Vagina (tissue), 2 donors: ENCODE results near the gene SLC4A11.

Experiments
- POLR2A ChIP-seq, 2 donors: fragments of 450-650 bp; IDR thresholded peaks; one replicate each; pipeline ENCODE4 v1.6.1; 2017; ENCODE audit warnings: antibody characterized with exemption in 2 of 2, mild to moderate bottlenecking in 2 of 2, moderate library complexity in 2 of 2
- TF ChIP-seq, protein P1 (sequence below), 3 experiments: fragments of 450-650 bp in 2 of 3; fragments of 200-600 bp in 1 of 3; sonication (generic) in 1 of 3; IDR thresholded peaks; one replicate each; pipeline ENCODE4 v1.5.1; 2017 to 2019; ENCODE audit warnings: antibody characterized with exemption in 3 of 3, mild to moderate bottlenecking in 2 of 3, moderate library complexity in 2 of 3

GRCh38 chr20:3231116-3231515 is 7.9 kb downstream of the SLC4A11 start:
- TF ChIP-seq, protein P1, sequence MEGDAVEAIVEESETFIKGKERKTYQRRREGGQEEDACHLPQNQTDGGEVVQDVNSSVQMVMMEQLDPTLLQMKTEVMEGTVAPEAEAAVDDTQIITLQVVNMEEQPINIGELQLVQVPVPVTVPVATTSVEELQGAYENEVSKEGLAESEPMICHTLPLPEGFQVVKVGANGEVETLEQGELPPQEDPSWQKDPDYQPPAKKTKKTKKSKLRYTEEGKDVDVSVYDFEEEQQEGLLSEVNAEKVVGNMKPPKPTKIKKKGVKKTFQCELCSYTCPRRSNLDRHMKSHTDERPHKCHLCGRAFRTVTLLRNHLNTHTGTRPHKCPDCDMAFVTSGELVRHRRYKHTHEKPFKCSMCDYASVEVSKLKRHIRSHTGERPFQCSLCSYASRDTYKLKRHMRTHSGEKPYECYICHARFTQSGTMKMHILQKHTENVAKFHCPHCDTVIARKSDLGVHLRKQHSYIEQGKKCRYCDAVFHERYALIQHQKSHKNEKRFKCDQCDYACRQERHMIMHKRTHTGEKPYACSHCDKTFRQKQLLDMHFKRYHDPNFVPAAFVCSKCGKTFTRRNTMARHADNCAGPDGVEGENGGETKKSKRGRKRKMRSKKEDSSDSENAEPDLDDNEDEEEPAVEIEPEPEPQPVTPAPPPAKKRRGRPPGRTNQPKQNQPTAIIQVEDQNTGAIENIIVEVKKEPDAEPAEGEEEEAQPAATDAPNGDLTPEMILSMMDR (IDR thresholded peaks at IDR 0.05), result no peak
- TF ChIP-seq POLR2A (IDR thresholded peaks at IDR 0.05), result no peak
